H9 (cell line): ENCODE data around the gene ABCG1. TPM values are rescaled to one million over a fixed set of nuclear protein-coding genes. Genes with fewer than 3 reads are reported as not detected.

Experiments used
- DNase-seq: peaks from one replicate; pipeline ENCODE4 v3.0.0-alpha.2; 2017
- H2AFZ ChIP-seq: one replicate; pipeline ENCODE4 v1.6.1; 2013; ENCODE audit warnings: mild to moderate bottlenecking, low read length, control low read depth, moderate library complexity
- H2AK5ac ChIP-seq: 2 replicates; pipeline ENCODE4 v1.6.1; 2013; ENCODE audit warnings: low read length, control low read depth, mixed read lengths; ENCODE audit not compliant: insufficient read length
- H2BK120ac ChIP-seq: one replicate; pipeline ENCODE4 v1.6.1; 2013; ENCODE audit warnings: low read depth, mild to moderate bottlenecking, low read length, control low read depth, inconsistent platforms; ENCODE audit not compliant: poor library complexity, severe bottlenecking
- H2BK12ac ChIP-seq: 2 replicates; pipeline ENCODE4 v1.6.1; 2013; ENCODE audit warnings: low read length, control low read depth, mixed read lengths, low read depth; ENCODE audit not compliant: insufficient read length
- H2BK15ac ChIP-seq: 2 replicates; pipeline ENCODE4 v1.6.1; 2013; ENCODE audit warnings: low read depth, low read length, control low read depth
- H2BK20ac ChIP-seq: one replicate; pipeline ENCODE4 v1.6.1; 2013; ENCODE audit warnings: low read depth, mild to moderate bottlenecking, low read length, control low read depth, inconsistent platforms; ENCODE audit not compliant: poor library complexity, severe bottlenecking
- H2BK5ac ChIP-seq: 2 replicates; pipeline ENCODE4 v1.6.1; 2013; ENCODE audit warnings: low read length, control low read depth, mixed read lengths; ENCODE audit not compliant: insufficient read length
- H3K14ac ChIP-seq: 2 replicates; pipeline ENCODE4 v1.6.1; 2013; ENCODE audit warnings: low read length, control low read depth; ENCODE audit not compliant: insufficient read depth
- H3K18ac ChIP-seq: 2 replicates; pipeline ENCODE4 v1.6.1; 2013; ENCODE audit warnings: low read depth, mild to moderate bottlenecking, mixed read lengths, low read length, control low read depth; ENCODE audit not compliant: insufficient read length
- H3K23ac ChIP-seq: 2 replicates; pipeline ENCODE4 v1.6.1; 2013; ENCODE audit warnings: low read length, control low read depth, mixed read lengths, low read depth; ENCODE audit not compliant: insufficient read length
- H3K23me2 ChIP-seq: 2 replicates; pipeline ENCODE4 v1.6.1; 2013; ENCODE audit warnings: low read depth, mild to moderate bottlenecking, mixed read lengths, low read length, control low read depth; ENCODE audit not compliant: insufficient read length, poor library complexity, severe bottlenecking
- H3K27ac ChIP-seq: 2 replicates; pipeline ENCODE4 v1.5.1; 2013; ENCODE audit warnings: low read length, control low read depth, mixed read lengths, low read depth; ENCODE audit not compliant: insufficient read length
- H3K27me3 ChIP-seq: 2 replicates; pipeline ENCODE4 v1.6.1; 2013; ENCODE audit warnings: low read length, control low read depth, inconsistent platforms; ENCODE audit not compliant: insufficient read depth
- H3K4ac ChIP-seq: 2 replicates; pipeline ENCODE4 v1.6.1; 2013; ENCODE audit warnings: low read depth, mild to moderate bottlenecking, control low read depth, inconsistent platforms, low read length, moderate library complexity
- H3K4me1 ChIP-seq: 2 replicates; pipeline ENCODE4 v1.6.1; 2013; ENCODE audit warnings: low read length, control low read depth, inconsistent platforms; ENCODE audit not compliant: insufficient read depth
- H3K4me2 ChIP-seq: 2 replicates; pipeline ENCODE4 v1.6.1; 2013; ENCODE audit warnings: low read length, control low read depth, mixed read lengths; ENCODE audit not compliant: insufficient read length, insufficient read depth
- H3K56ac ChIP-seq: 2 replicates; pipeline ENCODE4 v1.6.1; 2013; ENCODE audit warnings: low read depth, mild to moderate bottlenecking, mixed read lengths, low read length, control low read depth; ENCODE audit not compliant: insufficient read length
- H3K79me1 ChIP-seq: 2 replicates; pipeline ENCODE4 v1.6.1; 2013; ENCODE audit warnings: low read depth, mild to moderate bottlenecking, moderate library complexity, low read length, control low read depth, inconsistent platforms; ENCODE audit not compliant: insufficient read depth, poor library complexity, severe bottlenecking
- H3K79me2 ChIP-seq: 2 replicates; pipeline ENCODE4 v1.6.1; 2013; ENCODE audit warnings: low read length, control low read depth, inconsistent platforms; ENCODE audit not compliant: insufficient read depth
- H3K9ac ChIP-seq: 2 replicates; pipeline ENCODE4 v1.6.1; 2013; ENCODE audit warnings: low read length, control low read depth, mixed read lengths; ENCODE audit not compliant: insufficient read length; ENCODE audit errors: extremely low read depth
- H3K9me3 ChIP-seq: one replicate; pipeline ENCODE4 v1.6.1; 2013; ENCODE audit warnings: low read depth, low read length, inconsistent platforms; ENCODE audit not compliant: control insufficient read depth
- H3T11ph ChIP-seq: one replicate; pipeline ENCODE4 v1.6.1; 2013; ENCODE audit warnings: mild to moderate bottlenecking, low read length, control low read depth, inconsistent platforms
- H4K20me1 ChIP-seq: one replicate; pipeline ENCODE4 v1.6.1; 2013; ENCODE audit not compliant: control insufficient read depth, insufficient read length, insufficient read depth
- H4K5ac ChIP-seq: 2 replicates; pipeline ENCODE4 v1.6.1; 2013; ENCODE audit warnings: low read depth, mild to moderate bottlenecking, mixed read lengths, low read length, control low read depth; ENCODE audit not compliant: insufficient read length
- H4K8ac ChIP-seq: replicated peaks from 2 replicates; pipeline ENCODE4 v1.6.1; 2013; ENCODE audit warnings: low read length, control low read depth, mixed read lengths, low read depth; ENCODE audit not compliant: insufficient read length
- H4K91ac ChIP-seq: 2 replicates; pipeline ENCODE4 v1.6.1; 2013; ENCODE audit warnings: low read depth, mild to moderate bottlenecking, moderate library complexity, mixed read lengths, low read length, control low read depth; ENCODE audit not compliant: insufficient read length
- H3K27ac Mint-ChIP-seq, 3 experiments: 2 replicates in 2 of 3; 3 replicates in 1 of 3; pipeline ENCODE4 v1.8.0; 2020 to 2021; ENCODE audit warnings: mixed read lengths in 3 of 3, mild to moderate bottlenecking in 1 of 3, moderate library complexity in 1 of 3
- H3K27me3 Mint-ChIP-seq: 2 replicates; pipeline ENCODE4 v1.8.0; 2021; ENCODE audit warnings: low read depth, mild to moderate bottlenecking, moderate library complexity, mixed read lengths
- H3K36me3 Mint-ChIP-seq, 3 experiments: 2 replicates in 2 of 3; 3 replicates in 1 of 3; pipeline ENCODE4 v1.8.0; 2020 to 2021; ENCODE audit warnings: low read depth in 3 of 3, mixed read lengths in 3 of 3; ENCODE audit not compliant: insufficient read depth in 1 of 3
- H3K4me1 Mint-ChIP-seq, 2 experiments: 2 replicates each; pipeline ENCODE4 v1.8.0; 2020; ENCODE audit warnings: mixed read lengths in 2 of 2
- H3K4me3 Mint-ChIP-seq, 2 experiments: 2 replicates in 1 of 2; 3 replicates in 1 of 2; pipeline ENCODE4 v1.8.0; 2020 to 2021; ENCODE audit warnings: mild to moderate bottlenecking in 2 of 2, mixed read lengths in 2 of 2, moderate library complexity in 1 of 2
- H3K9me3 Mint-ChIP-seq, 2 experiments: 2 replicates in 1 of 2; 3 replicates in 1 of 2; pipeline ENCODE4 v1.8.0; 2020; ENCODE audit warnings: mild to moderate bottlenecking in 2 of 2, mixed read lengths in 2 of 2, moderate library complexity in 1 of 2
- CTCF ChIP-seq: fragments of 200-600 bp; sonication (generic); conservative IDR thresholded peaks from 3 replicates; pipeline ENCODE4 v1.8.0; 2021; ENCODE audit warnings: antibody characterized with exemption, mild to moderate bottlenecking
- WGBS: extraction: QIAGEN DNeasy Blood & Tissue Kit; methylation state at CpG from one replicate; pipeline ENCODE4 v1.1.7; 2013; ENCODE audit warnings: missing lambda C conversion rate, low lambda C conversion rate, mixed read lengths; ENCODE audit not compliant: insufficient read length; ENCODE audit errors: extremely low coverage; 5-methylcytosine and 5-hydroxymethylcytosine counted together
- total RNA-seq: library from RNA; stranded (reverse); gene quantifications from 2 replicates; pipeline ENCODE4 v1.2.1, GENCODE V29; 2021

The ABCG1 gene
- total RNA-seq, 1 experiment from 2014 or later = 0.83 TPM

GRCh38 chr21:42239973-42240372, 21.0 kb downstream of the ABCG1 start:
- Histone ChIP-seq H3K27me3 (peaks cover 7% of the 10 kb centered on the region; the same call in 1 of the 2 replicates), H3T11ph (no peak overlapping the region), H3K23me2 (no peaks in the 10 kb centered on the region), H3K56ac (no peak overlapping the region), H3K23ac (no peak overlapping the region), H2BK20ac (no peak overlapping the region), H3K9ac (no peak overlapping the region), H3K18ac (no peak overlapping the region), H4K91ac (no peak overlapping the region), H3K4me1 (no peaks in the 10 kb centered on the region; the same call in 1 of the 2 replicates), H2BK5ac (no peak overlapping the region), H2BK12ac (no peak overlapping the region), H3K4ac (no peak overlapping the region), H2AFZ (no peak overlapping the region), H4K5ac (no peak overlapping the region), H4K8ac (no peak overlapping the region), H3K27ac (no peak overlapping the region), H2BK15ac (no peak overlapping the region), H4K20me1 (no peaks in the 10 kb centered on the region), H3K9me3 (no peaks in the 10 kb centered on the region), H2BK120ac (no peak overlapping the region), H3K14ac (no peak overlapping the region), H3K79me2 (no peaks in the 10 kb centered on the region), H2AK5ac (no peak overlapping the region), H3K79me1 (no peaks in the 10 kb centered on the region), H3K4me2 (no peak overlapping the region)
- Mint-ChIP-seq H3K9me3 (no peaks in the 10 kb centered on the region), H3K4me1 (peaks cover 23 to 28% of the 10 kb centered on the region in 2 experiments), H3K27me3 (peaks cover 42% of the 10 kb centered on the region), H3K36me3 (no peaks in the 10 kb centered on the region), H3K4me3 (no peak overlapping the region; a peak in 1 of 5 replicates), H3K27ac (no peak overlapping the region)
- no peak for DNase-seq
- no CpG with 5 or more reads among the region's 8 CpGs for WGBS
- TF ChIP-seq CTCF = peak; percentile 41
